Gastroesophageal sphincter (tissue), 4 donors: ENCODE measurements around the gene CLP1. TPM values are rescaled to one million over a fixed set of nuclear protein-coding genes. Genes with fewer than 3 reads are reported as not detected.
"Not testable (repeated sequence)": the region's sequence is repeated elsewhere in the genome, so short reads cannot be mapped to it uniquely, and the experiment has no call there.

Experiments used
- ATAC-seq: fragments of 150-250 bp; one replicate; pipeline ENCODE4 v1.9.1; 2016; ENCODE audit warnings: mild to moderate bottlenecking, moderate library complexity
- H3K27ac ChIP-seq, 4 donors: fragments of 200-600 bp; sonication (generic) in 3 of 4; 1 replicate in 3 of 4; 2 replicates in 1 of 4; pipeline ENCODE4 v1.5.1; 2016 to 2019
- H3K27me3 ChIP-seq: fragments of 200-600 bp; sonication (generic); one replicate; pipeline ENCODE4 v1.5.1; 2019
- H3K36me3 ChIP-seq, 2 donors: fragments of 200-600 bp; sonication (generic); one replicate each; pipeline ENCODE4 v1.5.1; 2019; ENCODE audit warnings: control low read depth in 1 of 2
- H3K4me1 ChIP-seq, 3 donors: fragments of 200-600 bp; sonication (generic); 1 replicate in 2 of 3; 2 replicates in 1 of 3; pipeline ENCODE4 v1.5.1; 2016 to 2019; ENCODE audit warnings: control low read depth in 2 of 3
- H3K4me3 ChIP-seq, 2 donors: fragments of 200-600 bp; sonication (generic); one replicate each; pipeline ENCODE4 v1.5.1; 2019; ENCODE audit warnings: mild to moderate bottlenecking in 1 of 2, moderate library complexity in 1 of 2
- H3K9me3 ChIP-seq, 3 donors: fragments of 200-600 bp; sonication (generic); one replicate each; pipeline ENCODE4 v1.5.1; 2017 to 2019; ENCODE audit warnings: control low read depth in 2 of 3
- EP300 ChIP-seq: sonication (generic); formaldehyde crosslinking; IDR thresholded peaks from one replicate; pipeline ENCODE4 v1.6.1; 2017; ENCODE audit warnings: antibody characterized with exemption, mild to moderate bottlenecking
- POLR2A ChIP-seq, 2 donors: fragments of 450-650 bp; IDR thresholded peaks; one replicate each; pipeline ENCODE4 v1.6.1; 2017; ENCODE audit warnings: antibody characterized with exemption in 2 of 2, mild to moderate bottlenecking in 2 of 2, moderate library complexity in 1 of 2
- POLR2AphosphoS5 ChIP-seq: sonication (generic); formaldehyde crosslinking; IDR thresholded peaks from one replicate; pipeline ENCODE4 v1.6.1; 2017; ENCODE audit warnings: antibody characterized with exemption
- WGBS, 2 donors: methylation state at CpG; one replicate each; pipeline ENCODE4 v1.1.5; 2018; ENCODE audit warnings: low coverage in 1 of 2; 5-methylcytosine and 5-hydroxymethylcytosine counted together
- small RNA-seq, 4 donors: library from RNA; depleted of rRNA; stranded (forward); fragments of <200 nt; gene quantifications; one replicate each; pipeline ENCODE3, GENCODE V24; 2016
- total RNA-seq, 4 donors: library from RNA; depleted of rRNA; stranded (reverse); fragments of >200 nt; gene quantifications; one replicate each; pipeline ENCODE4 v1.1.0, GENCODE V29; 2016
- TF ChIP-seq, protein P1 (sequence below), 4 experiments: fragments of 200-600 bp in 2 of 4; fragments of 450-650 bp in 2 of 4; sonication (generic) in 1 of 4; IDR thresholded peaks; one replicate each; pipeline ENCODE4 v1.5.1; 2017 to 2019; ENCODE audit warnings: antibody characterized with exemption in 4 of 4, mild to moderate bottlenecking in 2 of 4, moderate library complexity in 2 of 4

The CLP1 gene
- total RNA-seq, 4 donors from 2014 or later: 11.4 to 21.7 (median 16.6) TPM

DNA sequence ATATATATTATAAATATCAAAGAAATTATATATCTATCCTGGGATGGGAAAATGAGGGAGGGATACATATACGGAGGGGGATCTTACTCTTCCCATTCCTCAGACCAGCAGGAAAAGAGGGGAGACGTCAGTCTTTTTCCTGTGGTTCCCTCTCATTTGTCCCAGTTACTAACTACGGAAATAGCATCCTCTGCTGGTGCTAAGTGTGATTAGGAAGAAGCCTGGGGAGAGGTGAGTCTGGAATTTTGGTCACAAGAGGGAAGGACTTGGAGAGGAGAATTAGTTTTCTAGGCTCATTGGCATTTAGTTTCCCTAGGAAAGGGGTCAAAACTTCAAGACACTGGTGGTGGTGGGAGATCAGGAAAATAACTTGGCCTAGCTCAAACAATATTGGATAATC lies 42.9 kb downstream of the CLP1 start:
- no peaks in the 10 kb centered on the region for H3K4me1 ChIP-seq
- peaks cover 0 to 94% of the 10 kb centered on the region in 2 donors for H3K36me3 ChIP-seq
- H3K27me3 ChIP-seq: no peaks in the 10 kb centered on the region
- H3K4me3 ChIP-seq: no peak overlapping the region
- no peaks in the 10 kb centered on the region for H3K9me3 ChIP-seq
- no peak for TF ChIP-seq EP300
- TF ChIP-seq, protein P1, sequence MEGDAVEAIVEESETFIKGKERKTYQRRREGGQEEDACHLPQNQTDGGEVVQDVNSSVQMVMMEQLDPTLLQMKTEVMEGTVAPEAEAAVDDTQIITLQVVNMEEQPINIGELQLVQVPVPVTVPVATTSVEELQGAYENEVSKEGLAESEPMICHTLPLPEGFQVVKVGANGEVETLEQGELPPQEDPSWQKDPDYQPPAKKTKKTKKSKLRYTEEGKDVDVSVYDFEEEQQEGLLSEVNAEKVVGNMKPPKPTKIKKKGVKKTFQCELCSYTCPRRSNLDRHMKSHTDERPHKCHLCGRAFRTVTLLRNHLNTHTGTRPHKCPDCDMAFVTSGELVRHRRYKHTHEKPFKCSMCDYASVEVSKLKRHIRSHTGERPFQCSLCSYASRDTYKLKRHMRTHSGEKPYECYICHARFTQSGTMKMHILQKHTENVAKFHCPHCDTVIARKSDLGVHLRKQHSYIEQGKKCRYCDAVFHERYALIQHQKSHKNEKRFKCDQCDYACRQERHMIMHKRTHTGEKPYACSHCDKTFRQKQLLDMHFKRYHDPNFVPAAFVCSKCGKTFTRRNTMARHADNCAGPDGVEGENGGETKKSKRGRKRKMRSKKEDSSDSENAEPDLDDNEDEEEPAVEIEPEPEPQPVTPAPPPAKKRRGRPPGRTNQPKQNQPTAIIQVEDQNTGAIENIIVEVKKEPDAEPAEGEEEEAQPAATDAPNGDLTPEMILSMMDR (IDR thresholded peaks at IDR 0.05): no peak
- TF ChIP-seq POLR2AphosphoS5: no peak
- no peak for TF ChIP-seq POLR2A (IDR thresholded peaks at IDR 0.05)
- no peak overlapping the region for H3K27ac ChIP-seq
- ATAC-seq: no peak
- 43 to 51% methylated on average over 3 of the region's 3 CpGs for WGBS, 2 donors

DNA sequence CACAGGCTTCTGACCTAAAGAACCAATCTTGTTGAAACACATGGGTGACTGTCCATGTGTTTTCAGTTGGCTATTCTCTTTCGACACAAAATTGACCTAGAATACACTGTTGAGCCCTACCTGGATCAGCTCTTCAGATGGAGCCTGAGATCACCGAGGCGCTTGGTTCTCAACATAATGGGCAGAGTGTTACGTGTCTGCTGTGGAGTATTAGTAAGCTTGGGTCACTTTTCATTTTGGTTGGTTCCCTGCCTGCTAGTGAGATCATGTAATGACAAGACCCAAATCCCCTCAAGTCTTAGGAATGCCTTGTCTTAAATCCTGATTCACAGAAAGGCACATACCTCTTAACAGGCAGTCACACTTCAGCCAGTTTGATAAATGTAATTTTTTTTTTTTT lies 45.8 kb downstream of the CLP1 start:
- TF ChIP-seq POLR2A (IDR thresholded peaks at IDR 0.05) (no peak), EP300 (no peak), POLR2AphosphoS5 (no peak)
- TF ChIP-seq, protein P1 (IDR thresholded peaks at IDR 0.05): no peak
- whole genome bisulfite sequencing, 2 donors: 86 to 93% methylated on average over 2 to 4 of the region's 4 CpGs
- Histone ChIP-seq H3K36me3 (peaks cover 0 to 75% of the 10 kb centered on the region in 2 donors), H3K9me3 (no peaks in the 10 kb centered on the region), H3K27me3 (no peaks in the 10 kb centered on the region), H3K27ac (no peak overlapping the region), H3K4me3 (no peak overlapping the region), H3K4me1 (no peaks in the 10 kb centered on the region)
- ATAC-seq: no peak

DNA sequence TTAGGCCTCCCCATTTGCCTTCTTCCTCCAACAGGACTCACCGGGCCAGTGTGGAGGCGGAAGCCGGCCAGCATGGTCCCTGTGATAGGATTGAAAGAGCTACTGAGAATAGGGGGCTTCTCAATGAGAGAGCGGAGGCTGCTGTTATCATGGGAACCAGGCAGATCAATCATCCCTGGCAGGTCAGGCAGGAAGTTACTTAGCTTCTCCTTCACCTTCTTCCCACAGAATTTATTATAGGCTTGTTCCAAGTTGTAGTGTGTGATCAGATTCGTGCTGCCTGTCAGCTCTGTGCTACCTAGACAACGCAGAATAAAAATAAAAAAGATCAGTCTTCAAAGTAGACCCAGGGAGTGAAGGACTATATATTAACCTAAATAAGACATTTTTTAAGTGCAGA lies 47.4 kb downstream of the CLP1 start:
- no peak overlapping the region for H3K27ac ChIP-seq
- H3K4me3 ChIP-seq: no peak overlapping the region
- H3K4me1 ChIP-seq: peaks cover 0 to 7% (median 0%) of the 10 kb centered on the region in 3 donors
- H3K9me3 ChIP-seq: no peaks in the 10 kb centered on the region
- WGBS, 2 donors: 59 to 86% methylated on average over 2 to 6 of the region's 6 CpGs
- ATAC-seq: no peak
- H3K27me3 ChIP-seq: no peaks in the 10 kb centered on the region
- H3K36me3 ChIP-seq: peaks cover 0 to 64% of the 10 kb centered on the region in 2 donors
- TF ChIP-seq EP300: no peak
- no peak for TF ChIP-seq POLR2A (IDR thresholded peaks at IDR 0.05)
- TF ChIP-seq, protein P1 (IDR thresholded peaks at IDR 0.05): no peak
- TF ChIP-seq POLR2AphosphoS5: no peak

DNA sequence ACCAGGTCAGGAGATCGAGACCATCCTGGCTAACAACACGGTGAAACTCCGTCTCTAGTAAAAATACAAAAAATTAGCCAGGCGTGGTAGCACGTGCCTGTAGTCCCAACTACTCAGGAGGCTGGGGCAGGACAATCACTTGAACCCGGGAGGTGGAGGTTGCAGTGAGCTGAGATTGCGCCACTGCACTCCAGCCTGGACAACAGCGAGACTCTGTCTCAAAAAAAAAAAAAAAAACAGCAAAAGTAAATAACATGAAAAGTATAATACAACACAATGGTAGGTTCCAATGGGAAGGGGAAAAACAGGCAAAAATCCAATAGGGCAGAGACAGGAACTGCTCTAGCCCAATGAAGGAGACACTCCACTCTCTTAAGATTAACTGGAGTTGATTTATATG lies 47.9 kb downstream of the CLP1 start:
- Histone ChIP-seq H3K4me1 (peaks cover 0 to 12% (median 0%) of the 10 kb centered on the region in 3 donors), H3K36me3 (peaks cover 0 to 59% of the 10 kb centered on the region in 2 donors)
- not testable (repeated sequence) for H3K27me3 ChIP-seq

DNA sequence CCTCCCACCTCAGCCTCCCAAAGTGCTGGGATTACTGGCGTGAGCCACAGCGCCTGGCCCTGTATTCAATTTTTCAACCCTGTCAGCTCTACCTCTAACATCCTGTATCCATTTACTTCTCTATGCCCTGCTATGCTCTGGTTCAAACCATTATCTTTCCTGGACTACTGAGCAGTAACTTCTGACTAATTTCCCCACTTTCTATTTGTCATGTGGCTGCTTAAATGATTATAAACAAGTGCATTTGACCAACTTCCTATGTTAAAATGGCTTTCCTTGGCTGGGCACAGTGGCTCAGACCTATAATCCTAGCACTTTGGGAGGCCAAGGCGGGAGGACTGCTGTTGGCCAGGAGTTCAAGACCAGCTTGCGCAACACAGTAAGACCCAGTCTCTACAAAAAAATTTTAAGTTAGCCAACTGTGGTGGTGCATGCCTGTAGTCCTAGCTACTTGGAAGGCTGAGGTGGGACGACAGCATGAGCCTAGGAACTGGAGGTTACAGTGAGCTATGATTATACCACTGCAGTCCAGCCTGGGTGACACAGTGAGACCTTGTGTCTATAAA lies 52.3 kb downstream of the CLP1 start:
- no peak overlapping the region for H3K27ac ChIP-seq
- H3K9me3 ChIP-seq: no peaks in the 10 kb centered on the region
- no peak for ATAC-seq
- no peaks in the 10 kb centered on the region for H3K27me3 ChIP-seq
- TF ChIP-seq POLR2AphosphoS5: no peak
- TF ChIP-seq, protein P1 (IDR thresholded peaks at IDR 0.05): no peak
- TF ChIP-seq EP300: no peak
- TF ChIP-seq POLR2A (IDR thresholded peaks at IDR 0.05): no peak
- 88 to 93% methylated on average over 3 to 5 of the region's 5 CpGs for WGBS, 2 donors
- peaks cover 0 to 17% of the 10 kb centered on the region in 2 donors for H3K36me3 ChIP-seq
- H3K4me1 ChIP-seq: peaks cover 9 to 45% (median 23%) of the 10 kb centered on the region in 3 donors
- H3K4me3 ChIP-seq: no peak overlapping the region

More for the DNA sequence above, 47.9 kb downstream of the CLP1 start:
- H3K9me3 ChIP-seq, H3K27ac ChIP-seq, ATAC-seq, H3K4me3 ChIP-seq: not testable (repeated sequence)
- WGBS, 2 donors: 80 to 81% methylated on average over 3 to 5 of the region's 8 CpGs

Small RNA genes lying within 50 kb of the gene (small RNA-seq; reads per million reads assigned to genes)
- gene MIR130A: 282 to 547 (median 374) reads per million in 4 donors

Other genes with a start within 250 kb of the CLP1 start
- gene SLC43A3, start 230.6 kb upstream of the CLP1 start, total RNA-seq: 10 to 100 TPM; 40.9 to 75.9 (median 60.0) TPM
- 1 to 10 TPM in 1 of 4 donors, under 1 TPM in 2, not detected in 1; 0.12 to 2.3 (median 0.27) TPM for gene RTN4RL2, start 197.2 kb upstream of the CLP1 start, total RNA-seq
- 10 to 100 TPM; 14.8 to 36.6 (median 19.7) TPM for gene SLC43A1, start 142.1 kb upstream of the CLP1 start, total RNA-seq
- gene TIMM10, start 127.0 kb upstream of the CLP1 start, total RNA-seq: 10 to 100 TPM; 23.5 to 29.0 (median 27.9) TPM
- not detected for gene SMTNL1, start 120.2 kb upstream of the CLP1 start, total RNA-seq
- gene UBE2L6, start 90.1 kb upstream of the CLP1 start, total RNA-seq: 10 to 100 TPM; 15.3 to 34.6 (median 28.3) TPM
- 100 to 1,000 TPM; 237 to 689 (median 443) TPM for gene SERPING1, start 60.1 kb upstream of the CLP1 start, total RNA-seq
- 1 to 10 TPM; 1.2 to 3.3 (median 1.5) TPM for gene YPEL4, start 7.8 kb upstream of the CLP1 start, total RNA-seq
- gene ZDHHC5, start 10.4 kb downstream of the CLP1 start, total RNA-seq: 10 to 100 TPM; 34.3 to 52.1 (median 45.8) TPM
- 10 to 100 TPM; 10.4 to 15.5 (median 12.5) TPM for gene MED19, start 54.5 kb downstream of the CLP1 start, total RNA-seq
- gene TMX2, start 54.8 kb downstream of the CLP1 start, total RNA-seq: 10 to 100 TPM; 44.0 to 52.1 (median 50.0) TPM
- gene SELENOH, start 83.7 kb downstream of the CLP1 start, total RNA-seq: 100 to 1,000 TPM in 2 of 4 donors, 10 to 100 TPM in 2; 81.2 to 143 (median 97.0) TPM
- gene BTBD18, start 94.1 kb downstream of the CLP1 start, total RNA-seq: not detected
- 100 to 1,000 TPM in 1 of 4 donors, 10 to 100 TPM in 3; 87.6 to 123 (median 93.8) TPM for gene CTNND1, start 104.0 kb downstream of the CLP1 start, total RNA-seq